ENCODE measurements around the gene PARD3.

- TF ChIP-seq CTCF (IDR thresholded peaks at IDR 0.05) (no peak), POLR2AphosphoS5 (IDR thresholded peaks at IDR 0.05) (no peak)
These were observed 360.4 kb downstream of the PARD3 start for GRCh38 chr10:34454590-34455261.
